CD4-positive, CD25-positive, alpha-beta regulatory T cell (primary cell): ENCODE results near the gene TMSB15B. TPM values are rescaled to one million over a fixed set of nuclear protein-coding genes. Genes with fewer than 3 reads are reported as not detected.
"Not testable (repeated sequence)": the region's sequence is repeated elsewhere in the genome, so short reads cannot be mapped to it uniquely, and the experiment has no call there.

ENCODE experiments used
- ATAC-seq, 2 donors: fragments of 150-1000 bp; cut with Tn5 transposase; one replicate each; pipeline ENCODE4 v1.10.0; 2021; ENCODE audit warnings: low read depth in 2 of 2, moderate number of reproducible peaks in 2 of 2, moderate library complexity in 1 of 2
- DNase-seq, 3 donors: peaks; one replicate each; pipeline versions ENCODE4 v3.0.0 to v3.0.0-alpha.2; 2012 to 2022; ENCODE audit warnings: mixed read lengths in 1 of 3
- H3K27ac ChIP-seq: one replicate; pipeline ENCODE4 v1.7.0; 2013; ENCODE audit warnings: mild to moderate bottlenecking, low read length; ENCODE audit not compliant: insufficient read depth, poor library complexity, severe bottlenecking
- H3K27me3 ChIP-seq: one replicate; pipeline ENCODE4 v1.7.0; 2013; ENCODE audit warnings: low read length; ENCODE audit not compliant: control insufficient read depth, insufficient read depth
- H3K36me3 ChIP-seq: one replicate; pipeline ENCODE4 v1.7.0; 2013; ENCODE audit warnings: mild to moderate bottlenecking, low read length, moderate library complexity; ENCODE audit not compliant: control insufficient read depth, insufficient read depth
- H3K4me1 ChIP-seq: 2 replicates; pipeline ENCODE4 v1.7.0; 2013; ENCODE audit warnings: mild to moderate bottlenecking, low read length; ENCODE audit not compliant: insufficient read depth, control insufficient read depth, poor library complexity, severe bottlenecking
- H3K4me3 ChIP-seq: one replicate; pipeline ENCODE4 v1.7.0; 2013; ENCODE audit warnings: low read depth, mild to moderate bottlenecking, low read length, moderate library complexity
- H3K9me3 ChIP-seq, 2 experiments: 1 replicate in 1 of 2; 2 replicates in 1 of 2; pipeline ENCODE4 v1.7.0; 2013; ENCODE audit warnings: low read length in 2 of 2, mild to moderate bottlenecking in 1 of 2, moderate library complexity in 1 of 2; ENCODE audit not compliant: control insufficient read depth in 2 of 2
- H3K27ac Mint-ChIP-seq, 3 donors: one replicate each; pipeline ENCODE4 v1.8.0; 2020 to 2022; ENCODE audit warnings: mild to moderate bottlenecking in 3 of 3, mixed read lengths in 3 of 3, moderate library complexity in 2 of 3
- H3K27me3 Mint-ChIP-seq: one replicate; pipeline ENCODE4 v1.8.0; 2022; ENCODE audit warnings: mild to moderate bottlenecking, mixed read lengths
- H3K36me3 Mint-ChIP-seq: one replicate; pipeline ENCODE4 v1.8.0; 2020; ENCODE audit warnings: mixed read lengths
- H3K4me1 Mint-ChIP-seq, 4 donors: one replicate each; pipeline ENCODE4 v1.8.0; 2020 to 2022; ENCODE audit warnings: mixed read lengths in 4 of 4, mild to moderate bottlenecking in 1 of 4
- H3K4me3 Mint-ChIP-seq, 4 donors: one replicate each; pipeline ENCODE4 v1.8.0; 2020 to 2022; ENCODE audit warnings: mild to moderate bottlenecking in 4 of 4, mixed read lengths in 4 of 4, moderate library complexity in 3 of 4
- H3K9me3 Mint-ChIP-seq, 7 donors: one replicate each; pipeline ENCODE4 v1.8.0; 2020 to 2022; ENCODE audit warnings: mixed read lengths in 7 of 7, mild to moderate bottlenecking in 3 of 7, moderate library complexity in 2 of 7
- polyA plus RNA-seq, 4 donors: library from polyadenylated mRNA; unstranded; fragments of 300-500 nt; fragmentation: Illumina TruSeq; gene quantifications; one replicate each; pipeline ENCODE4 v1.2.3, GENCODE V29; 2021
- total RNA-seq: library from RNA; stranded (reverse); gene quantifications from one replicate; pipeline ENCODE4 v1.2.3, GENCODE V29; 2022

Gene TMSB15B
- total and polyA plus RNA-seq, 5 donors from 2014 or later: 6.3 to 14.7 (median 12.3) TPM

- not testable (repeated sequence) for H3K9me3 ChIP-seq, H3K4me3 ChIP-seq, ATAC-seq, H3K27me3 ChIP-seq, H3K27ac Mint-ChIP-seq, H3K4me1 Mint-ChIP-seq, H3K4me1 ChIP-seq, H3K27me3 Mint-ChIP-seq, H3K9me3 Mint-ChIP-seq, DNase-seq, H3K36me3 ChIP-seq, H3K27ac ChIP-seq, H3K4me3 Mint-ChIP-seq, H3K36me3 Mint-ChIP-seq
Measured at GRCh38 chrX:103983508-103983907, 21.1 kb downstream of the TMSB15B start.

GRCh38 chrX:103999234-103999633 lies 36.8 kb downstream of the TMSB15B start:
- ATAC-seq (no peak), DNase-seq (no peak)
- no peaks in the 10 kb centered on the region for H3K4me1 ChIP-seq
- no peak overlapping the region for H3K4me3 ChIP-seq
- H3K36me3 ChIP-seq: no peaks in the 10 kb centered on the region
- peaks cover 2% of the 10 kb centered on the region for H3K27me3 ChIP-seq
- Mint-ChIP-seq H3K9me3 (no peaks in the 10 kb centered on the region), H3K27me3 (peaks cover 4% of the 10 kb centered on the region), H3K4me3 (no peak overlapping the region), H3K4me1 (no peaks in the 10 kb centered on the region), H3K27ac (no peak overlapping the region), H3K36me3 (no peaks in the 10 kb centered on the region)
- H3K9me3 ChIP-seq: no peaks in the 10 kb centered on the region
- H3K27ac ChIP-seq: no peak overlapping the region

GRCh38 chrX:104008831-104009230 lies 46.4 kb downstream of the TMSB15B start:
- no peak overlapping the region for H3K27ac Mint-ChIP-seq
- ATAC-seq: no peak
- peaks cover 0 to 2% (median 0%) of the 10 kb centered on the region in 7 donors for H3K9me3 Mint-ChIP-seq
- H3K36me3 Mint-ChIP-seq: no peaks in the 10 kb centered on the region
- Histone ChIP-seq H3K9me3 (no peaks in the 10 kb centered on the region), H3K4me3 (no peak overlapping the region), H3K27ac (no peak overlapping the region), H3K27me3 (no peaks in the 10 kb centered on the region), H3K4me1 (no peaks in the 10 kb centered on the region), H3K36me3 (no peaks in the 10 kb centered on the region)
- no peaks in the 10 kb centered on the region for H3K27me3 Mint-ChIP-seq
- no peak for DNase-seq
- H3K4me3 Mint-ChIP-seq: no peak overlapping the region
- no peaks in the 10 kb centered on the region for H3K4me1 Mint-ChIP-seq

GRCh38 chrX:104013158-104013557 lies 50.7 kb downstream of the TMSB15B start:
- Mint-ChIP-seq H3K4me1 (no peaks in the 10 kb centered on the region), H3K27me3 (no peaks in the 10 kb centered on the region), H3K36me3 (no peaks in the 10 kb centered on the region), H3K27ac (no peak overlapping the region), H3K4me3 (no peak overlapping the region), H3K9me3 (no peaks in the 10 kb centered on the region)
- Histone ChIP-seq H3K27ac (no peak overlapping the region), H3K9me3 (no peaks in the 10 kb centered on the region), H3K27me3 (no peaks in the 10 kb centered on the region), H3K4me1 (no peaks in the 10 kb centered on the region), H3K4me3 (no peak overlapping the region), H3K36me3 (no peaks in the 10 kb centered on the region)
- ATAC-seq (no peak), DNase-seq (no peak)

GRCh38 chrX:104013606-104014005 lies 51.2 kb downstream of the TMSB15B start, which contains the start of gene H2BW1:
TSS of gene H2BW1 (minus strand) at chrX:104013708. CDS start at chrX:104013576, 132 bp downstream.
- Histone ChIP-seq H3K4me3 (no peak within 1 kb of the TSS), H3K27me3 (no peaks in the 10 kb centered on the region), H3K27ac (no peak within 1 kb of the TSS), H3K4me1 (no peaks in the 10 kb centered on the region), H3K36me3 (no peaks in the 10 kb centered on the region), H3K9me3 (no peaks in the 10 kb centered on the region)
- H3K27ac Mint-ChIP-seq: no peak within 1 kb of the TSS
- no peak for DNase-seq
- H3K4me1 Mint-ChIP-seq: no peaks in the 10 kb centered on the region
- peak within 1 kb of the TSS in 1 of 4 donors; percentile 32 for H3K4me3 Mint-ChIP-seq
- ATAC-seq: no peak
- H3K27me3 Mint-ChIP-seq: no peaks in the 10 kb centered on the region
- no peaks in the 10 kb centered on the region for H3K36me3 Mint-ChIP-seq
- H3K9me3 Mint-ChIP-seq: no peaks in the 10 kb centered on the region

- H3K27ac ChIP-seq, H3K4me3 ChIP-seq, DNase-seq, H3K9me3 ChIP-seq, H3K27me3 Mint-ChIP-seq, ATAC-seq, H3K9me3 Mint-ChIP-seq, H3K4me1 Mint-ChIP-seq, H3K27me3 ChIP-seq, H3K27ac Mint-ChIP-seq, H3K4me1 ChIP-seq, H3K4me3 Mint-ChIP-seq, H3K36me3 ChIP-seq, H3K36me3 Mint-ChIP-seq: not testable (repeated sequence)
Measured at GRCh38 chrX:104015576-104015975, 53.1 kb downstream of the TMSB15B start.

Other genes with a start within 250 kb of the TMSB15B start
- gene PLP1, start 185.8 kb upstream of the TMSB15B start, total RNA-seq: not detected
- not detected for gene PLP1, start 185.8 kb upstream of the TMSB15B start, polyA plus RNA-seq
- 0.22 TPM for gene RAB9B, start 130.4 kb upstream of the TMSB15B start, total RNA-seq
- gene RAB9B, start 130.4 kb upstream of the TMSB15B start, polyA plus RNA-seq: under 1 TPM in 3 of 4 donors, not detected in 1; 0.05 to 0.17 (median 0.11) TPM
- not detected for gene H2BW1, start 51.1 kb downstream of the TMSB15B start, total RNA-seq
- gene H2BW1, start 51.1 kb downstream of the TMSB15B start, polyA plus RNA-seq: not detected
- gene H2BW2, start 77.3 kb downstream of the TMSB15B start, total RNA-seq: not detected
- not detected for gene H2BW2, start 77.3 kb downstream of the TMSB15B start, polyA plus RNA-seq
- gene TMSB15C, start 113.6 kb downstream of the TMSB15B start, total RNA-seq: 3.8 TPM
- gene TMSB15C, start 113.6 kb downstream of the TMSB15B start, polyA plus RNA-seq: under 1 TPM; 0.16 to 0.63 (median 0.39) TPM
- 4.3 TPM for gene ZCCHC18, start 149.9 kb downstream of the TMSB15B start, total RNA-seq
- gene ZCCHC18, start 149.9 kb downstream of the TMSB15B start, polyA plus RNA-seq: 1 to 10 TPM; 1.9 to 4.6 (median 4.2) TPM
- 11.9 TPM for gene SLC25A53, start 194.4 kb downstream of the TMSB15B start, total RNA-seq
- 10 to 100 TPM in 1 of 4 donors, 1 to 10 TPM in 3; 6.6 to 11.8 (median 7.7) TPM for gene SLC25A53, start 194.4 kb downstream of the TMSB15B start, polyA plus RNA-seq
- gene FAM199X, start 203.8 kb downstream of the TMSB15B start, total RNA-seq: 16.1 TPM
- 1 to 10 TPM; 7.8 to 9.9 (median 8.5) TPM for gene FAM199X, start 203.8 kb downstream of the TMSB15B start, polyA plus RNA-seq